HepG2 (cell line): ENCODE measurements around the gene FSIP1. TPM values are rescaled to one million over a fixed set of nuclear protein-coding genes. Genes with fewer than 3 reads are reported as not detected.

Experiments used
- ATAC-seq: fragments of 200-7000 bp; cut with Tn5 transposase; 3 replicates; pipeline ENCODE4 v1.9.1; 2020; ENCODE audit warnings: mild to moderate bottlenecking, moderate library complexity
- BruUV-seq: library from RNA; stranded (reverse); fragments of 400-500 nt; replicated peaks from 2 replicates; lab custom pipeline; 2021; lab: Mats Ljungman, UMichigan
- CTCF ChIA-PET: fragments of 300-600 bp; formaldehyde crosslinking; extraction: SDS; loops from one replicate; lab custom pipeline; 2021; ENCODE audit warnings: low total read pairs, inconsistent platforms, low intra/inter-chr PET ratio; lab: Yijun Ruan, JAX
- POLR2A ChIA-PET: fragments of 350-600 bp; sonication (Branson Sonifier 250); formaldehyde crosslinking; loops from one replicate; lab custom pipeline; 2020; ENCODE audit warnings: antibody characterized with exemption, inconsistent platforms; lab: Yijun Ruan, JAX
- DNase-seq: peaks from one replicate; pipeline ENCODE4 v3.0.0-alpha.2; 2015; ENCODE audit warnings: low spot score
- FAIRE-seq: peaks from 3 replicates; lab custom pipeline; 2011; peaks lifted over from hg19 to GRCh38; lab: Jason Lieb, UNC
- H2AFZ ChIP-seq: one replicate; pipeline ENCODE4 v1.6.1; 2011; ENCODE audit warnings: low read length, inconsistent platforms
- H3K27ac ChIP-seq: fragments of 300-600 bp; 3 replicates; pipeline ENCODE4 v1.8.0; 2011; ENCODE audit warnings: mixed run types, mild to moderate bottlenecking, mixed read lengths, low read length, inconsistent platforms; ENCODE audit not compliant: insufficient read depth; ENCODE audit errors: extremely low read length
- H3K27me3 ChIP-seq, 2 experiments: fragments of 200-600 bp in 1 of 2; 2 replicates in 1 of 2; 3 replicates in 1 of 2; pipeline versions ENCODE4 v1.6.0 to v1.8.0; 2011; ENCODE audit warnings: low read length in 2 of 2, mild to moderate bottlenecking in 2 of 2, moderate library complexity in 2 of 2, inconsistent platforms in 1 of 2; ENCODE audit not compliant: insufficient read depth in 2 of 2, control insufficient read depth in 1 of 2
- H3K36me3 ChIP-seq, 2 experiments: fragments of 200-600 bp in 1 of 2; replicated peaks in 1 of 2; 2 replicates in 1 of 2; 3 replicates in 1 of 2; pipeline versions ENCODE4 v1.5.1 to v1.8.0; 2011; ENCODE audit warnings: low read length in 2 of 2, inconsistent platforms in 1 of 2; ENCODE audit not compliant: insufficient read depth in 2 of 2, control insufficient read depth in 1 of 2
- H3K4me1 ChIP-seq: 2 replicates; pipeline ENCODE4 v1.5.1; 2012; ENCODE audit warnings: low read length, inconsistent platforms; ENCODE audit not compliant: insufficient read depth
- H3K4me2 ChIP-seq: 2 replicates; pipeline ENCODE4 v1.6.0; 2011; ENCODE audit warnings: low read depth, low read length, inconsistent platforms
- H3K4me3 ChIP-seq, 3 experiments: fragments of 200-600 bp in 1 of 3; sonication (generic), shearing (Covaris generic) in 1 of 3; replicated peaks in 1 of 3; 2 replicates each; pipeline ENCODE4 v1.5.1; 2011 to 2016; ENCODE audit warnings: low read length in 3 of 3, inconsistent platforms in 2 of 3, low read depth in 2 of 3, mild to moderate bottlenecking in 2 of 3, control low read depth in 1 of 3, mixed read lengths in 1 of 3; ENCODE audit not compliant: insufficient read depth in 1 of 3
- H3K79me2 ChIP-seq: one replicate; pipeline ENCODE4 v1.6.1; 2011; ENCODE audit warnings: low read length, inconsistent platforms; ENCODE audit not compliant: insufficient read depth
- H3K9ac ChIP-seq: 2 replicates; pipeline ENCODE4 v1.6.0; 2011; ENCODE audit warnings: mild to moderate bottlenecking, low read depth, low read length, inconsistent platforms; ENCODE audit not compliant: insufficient read depth
- H3K9me3 ChIP-seq: 2 replicates; pipeline ENCODE4 v1.5.1; 2012; ENCODE audit warnings: mild to moderate bottlenecking, low read length
- H4K20me1 ChIP-seq: 2 replicates; pipeline ENCODE4 v1.6.0; 2011; ENCODE audit warnings: inconsistent platforms, mild to moderate bottlenecking, low read length, moderate library complexity; ENCODE audit not compliant: insufficient read depth
- BORCS8-MEF2B ChIP-seq: sonication (generic); formaldehyde crosslinking; IDR thresholded peaks from 2 replicates; pipeline ENCODE4 v1.8.0; 2022; ENCODE audit warnings: mild to moderate bottlenecking, missing genetic modification reagents
- EED ChIP-seq: sonication (generic); formaldehyde crosslinking; IDR thresholded peaks from 2 replicates; pipeline ENCODE4 v1.5.0; 2020; ENCODE audit warnings: mild to moderate bottlenecking, missing genetic modification reagents
- ETV5 ChIP-seq: IDR thresholded peaks from 2 replicates; pipeline ENCODE4 v1.6.1; 2018; ENCODE audit warnings: missing biosample characterization, missing genetic modification reagents, inconsistent platforms, borderline replicate concordance
- HMG20B ChIP-seq: conservative IDR thresholded peaks from 2 replicates; pipeline ENCODE4 v1.6.1; 2016; ENCODE audit warnings: missing genetic modification reagents, missing compliant biosample characterization
- KDM5B ChIP-seq: sonication (generic); formaldehyde crosslinking; IDR thresholded peaks from 2 replicates; pipeline ENCODE4 v1.4.0; 2020; ENCODE audit warnings: missing genetic modification reagents, mild to moderate bottlenecking, borderline replicate concordance
- KLF15 ChIP-seq: sonication (generic); formaldehyde crosslinking; IDR thresholded peaks from 2 replicates; pipeline ENCODE4 v1.8.1; 2023; ENCODE audit warnings: borderline replicate concordance, mild to moderate bottlenecking, inconsistent platforms, missing genetic modification reagents, mixed read lengths
- NR2C2 ChIP-seq: sonication (generic); formaldehyde crosslinking; IDR thresholded peaks from 2 replicates; pipeline ENCODE4 v1.4.0; 2020; ENCODE audit warnings: missing genetic modification reagents, mild to moderate bottlenecking, moderate library complexity, borderline replicate concordance
- NR2F2 ChIP-seq: IDR thresholded peaks from 2 replicates; pipeline ENCODE4 v1.6.1; 2012; ENCODE audit warnings: low read depth, inconsistent platforms, borderline replicate concordance
- NR3C1 ChIP-seq: sonication (generic); formaldehyde crosslinking; IDR thresholded peaks from 2 replicates; pipeline ENCODE4 v1.4.0; 2020; ENCODE audit warnings: missing genetic modification reagents
- PHF8 ChIP-seq: sonication (generic); formaldehyde crosslinking; IDR thresholded peaks from 2 replicates; pipeline ENCODE4 v1.5.0; 2020; ENCODE audit warnings: missing genetic modification reagents
- POGZ ChIP-seq: sonication (generic); formaldehyde crosslinking; IDR thresholded peaks from 2 replicates; pipeline ENCODE4 v1.4.0; 2020; ENCODE audit warnings: mild to moderate bottlenecking, missing genetic modification reagents
- POLR2AphosphoS2 ChIP-seq: IDR thresholded peaks from 2 replicates; pipeline ENCODE4 v1.6.1; 2011; ENCODE audit warnings: low read depth, low read length, improper control_type of control experiment
- SMARCC2 ChIP-seq: fragments of 450-650 bp; IDR thresholded peaks from 2 replicates; pipeline ENCODE4 v1.6.1; 2017; ENCODE audit warnings: antibody characterized with exemption, mild to moderate bottlenecking
- ZBTB7A ChIP-seq: sonication (generic); formaldehyde crosslinking; IDR thresholded peaks from 2 replicates; pipeline ENCODE4 v1.8.0; 2022; ENCODE audit warnings: mild to moderate bottlenecking, missing genetic modification reagents
- ZFX ChIP-seq: sonication (generic); formaldehyde crosslinking; IDR thresholded peaks from 2 replicates; pipeline ENCODE4 v1.4.0; 2020; ENCODE audit warnings: mild to moderate bottlenecking, low read depth, missing genetic modification reagents, moderate library complexity
- ZNF136 ChIP-seq: sonication (generic); formaldehyde crosslinking; IDR thresholded peaks from 2 replicates; pipeline ENCODE4 v1.8.1; 2022; ENCODE audit warnings: low read depth, mild to moderate bottlenecking, moderate library complexity, missing genetic modification reagents
- ZNF138 ChIP-seq: sonication (generic); formaldehyde crosslinking; IDR thresholded peaks from 2 replicates; pipeline ENCODE4 v1.5.0; 2020; ENCODE audit warnings: mild to moderate bottlenecking, low read depth, missing genetic modification reagents
- ZNF292 ChIP-seq: sonication (generic); formaldehyde crosslinking; IDR thresholded peaks from 2 replicates; pipeline ENCODE4 v1.8.1; 2022; ENCODE audit warnings: mild to moderate bottlenecking, low read depth, missing genetic modification reagents, borderline replicate concordance
- ZNF354B ChIP-seq: sonication (generic); formaldehyde crosslinking; IDR thresholded peaks from 2 replicates; pipeline ENCODE4 v1.8.0; 2022; ENCODE audit warnings: mild to moderate bottlenecking, missing genetic modification reagents
- ZNF367 ChIP-seq: sonication (generic); formaldehyde crosslinking; IDR thresholded peaks from 2 replicates; pipeline ENCODE4 v1.4.0; 2020; ENCODE audit warnings: missing genetic modification reagents, borderline replicate concordance
- ZNF674 ChIP-seq: sonication (generic); formaldehyde crosslinking; IDR thresholded peaks from 2 replicates; pipeline ENCODE4 v1.5.0; 2020; ENCODE audit warnings: low read depth, mild to moderate bottlenecking, missing genetic modification reagents
- ZNF776 ChIP-seq: sonication (generic); formaldehyde crosslinking; IDR thresholded peaks from 2 replicates; pipeline ENCODE4 v1.4.0; 2020; ENCODE audit warnings: mild to moderate bottlenecking, missing genetic modification reagents
- WGBS: methylation state at CpG from one replicate; pipeline ENCODE4 v1.1.6; 2017; ENCODE audit warnings: low lambda C conversion rate; 5-methylcytosine and 5-hydroxymethylcytosine counted together
- in situ Hi-C: cut with HindIII; loops from 2 replicates; pipeline ENCODE4 v1.10.0; 2017; ENCODE audit warnings: low pct_unique_long_range_greater_than_20kb; ENCODE audit not compliant: extremely low pct_ligation_motif_present
- intact Hi-C: fragments of 100-400 bp; cut with micrococcal nuclease; formaldehyde crosslinking; loops from one replicate; pipeline ENCODE4 v1.10.0; 2022; ENCODE audit not compliant: unreplicated experiment
- polyA plus RNA-seq, 8 experiments: library from polyadenylated mRNA; depleted of rRNA in 3 of 8; stranded (reverse) in 7 of 8; unstranded in 1 of 8; fragments of >200 nt; fragmentation: Illumina TruSeq in 4 of 8; extraction: Trizol in 4 of 8; gene quantifications; 2 replicates each; pipeline versions ENCODE4 v1.2.1 to v1.2.3, GENCODE V29; 2011 to 2016; ENCODE audit warnings: low read depth in 4 of 8, missing spikeins in 1 of 8, mixed read lengths in 1 of 8; ENCODE audit not compliant: insufficient read depth in 1 of 8
- total RNA-seq, 5 experiments: library from RNA; depleted of rRNA; stranded (reverse); fragments of >200 nt; fragmentation: Illumina TruSeq; extraction: Trizol; gene quantifications; 2 replicates each; pipeline ENCODE4 v1.2.3, GENCODE V29; 2016; ENCODE audit warnings: low read depth in 1 of 5
- TF ChIP-seq, protein P1 (sequence below): IDR thresholded peaks from 2 replicates; pipeline ENCODE4 v1.6.1; 2016; ENCODE audit warnings: mild to moderate bottlenecking, missing biosample characterization, missing genetic modification reagents
- TF ChIP-seq, protein P2 (sequence below): IDR thresholded peaks from 2 replicates; pipeline ENCODE4 v1.6.1; 2016; ENCODE audit warnings: missing compliant biosample characterization, missing genetic modification reagents, borderline replicate concordance

FSIP1 gene
- total and polyA plus RNA-seq, 2 of the 13 experiments (the other 11 are each of a cell fraction or from before 2014, with no cell fraction given): 0.18 TPM; not detected in 1

DNA sequence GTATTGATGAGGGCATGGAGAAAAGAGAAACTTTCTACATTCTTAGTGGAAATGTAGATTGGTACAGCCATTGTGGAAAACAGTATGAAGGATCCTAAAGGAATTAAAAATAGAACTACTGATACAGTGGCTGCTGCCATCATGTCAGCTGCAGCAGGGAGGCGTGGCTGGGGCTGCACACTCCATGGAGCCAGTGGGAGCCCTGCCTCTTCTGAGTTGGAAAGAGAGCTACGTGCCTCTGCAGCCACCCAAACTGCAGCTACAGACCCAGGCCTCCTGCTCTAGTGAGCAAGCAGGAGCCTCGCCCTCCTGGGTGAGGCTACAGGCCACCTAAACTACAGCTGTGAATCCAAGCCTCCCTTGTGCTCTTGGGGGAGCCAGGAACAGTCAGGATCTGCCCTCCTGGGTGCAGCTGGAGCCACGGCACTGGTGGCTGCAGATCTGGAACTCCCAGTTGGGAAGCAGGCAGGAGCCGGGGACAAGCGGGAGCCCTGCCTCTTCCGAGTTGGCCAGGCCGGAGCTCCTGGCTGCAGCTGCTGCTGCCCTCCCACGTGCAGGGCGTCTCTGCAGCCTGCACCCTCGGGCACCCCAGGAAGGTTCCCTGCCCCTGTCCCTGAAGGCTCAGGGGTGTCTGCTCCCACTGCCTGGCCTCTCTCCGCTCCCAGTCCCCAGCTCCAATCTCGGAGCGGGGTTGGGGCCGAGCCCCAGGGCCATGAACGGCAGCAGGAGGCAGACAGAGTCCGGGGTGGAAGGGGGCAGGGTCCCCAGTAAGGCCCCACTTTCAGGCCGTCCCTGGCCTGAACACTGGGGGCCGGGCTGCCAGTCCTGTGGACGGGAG, 137.3 kb downstream of the FSIP1 start:
- intact Hi-C loops: no loop called here
- Histone ChIP-seq H3K9ac (peak overlapping the region; percentile 44), H3K36me3 (no peaks in the 10 kb centered on the region), H3K4me1 (peaks cover 31% of the 10 kb centered on the region), H4K20me1 (no peaks in the 10 kb centered on the region), H3K9me3 (no peaks in the 10 kb centered on the region), H3K27me3 (no peaks in the 10 kb centered on the region), H3K79me2 (no peaks in the 10 kb centered on the region), H3K4me3 (peak overlapping the region; percentile 40 to 61 (median 43)), H3K4me2 (peak overlapping the region; percentile 85), H3K27ac (no peak overlapping the region), H2AFZ (peak overlapping the region; percentile 37)
- no TSS peak for BruUV-seq
- peak; percentile 87 for ATAC-seq
- 11% methylated on average over 6 of the region's 20 CpGs for WGBS
- POLR2A ChIA-PET: no interaction called here
- DNase-seq: no peak
- in situ Hi-C loops: no loop called here
- no peak for FAIRE-seq
- CTCF ChIA-PET: no interaction called here
- TF ChIP-seq NR3C1 (CRISPR knock-in tag): no peak
- TF ChIP-seq BORCS8-MEF2B (CRISPR knock-in tag): peak; percentile 36
- TF ChIP-seq HMG20B (CRISPR knock-in tag): no peak
- TF ChIP-seq NR2F2: no peak
- no peak for TF ChIP-seq KLF15 (CRISPR knock-in tag)
- TF ChIP-seq SMARCC2: no peak
- TF ChIP-seq ZNF674: 0 out of 2 replicates have a peak, but pooled peaks have one; percentile 52
- TF ChIP-seq ZNF136 (CRISPR knock-in tag): no peak
- TF ChIP-seq ZNF138 (CRISPR knock-in tag): peak; percentile 22; the same call in 1 of the 2 replicates
- no peak for TF ChIP-seq NR2C2
- TF ChIP-seq, protein P1, sequence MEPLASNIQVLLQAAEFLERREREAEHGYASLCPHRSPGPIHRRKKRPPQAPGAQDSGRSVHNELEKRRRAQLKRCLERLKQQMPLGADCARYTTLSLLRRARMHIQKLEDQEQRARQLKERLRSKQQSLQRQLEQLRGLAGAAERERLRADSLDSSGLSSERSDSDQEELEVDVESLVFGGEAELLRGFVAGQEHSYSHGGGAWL (CRISPR knock-in tag): no peak
- TF ChIP-seq EED: no peak
- TF ChIP-seq ZFX (CRISPR knock-in tag): peak; percentile 71
- TF ChIP-seq ZNF367 (CRISPR knock-in tag): no peak
- TF ChIP-seq, protein P2, sequence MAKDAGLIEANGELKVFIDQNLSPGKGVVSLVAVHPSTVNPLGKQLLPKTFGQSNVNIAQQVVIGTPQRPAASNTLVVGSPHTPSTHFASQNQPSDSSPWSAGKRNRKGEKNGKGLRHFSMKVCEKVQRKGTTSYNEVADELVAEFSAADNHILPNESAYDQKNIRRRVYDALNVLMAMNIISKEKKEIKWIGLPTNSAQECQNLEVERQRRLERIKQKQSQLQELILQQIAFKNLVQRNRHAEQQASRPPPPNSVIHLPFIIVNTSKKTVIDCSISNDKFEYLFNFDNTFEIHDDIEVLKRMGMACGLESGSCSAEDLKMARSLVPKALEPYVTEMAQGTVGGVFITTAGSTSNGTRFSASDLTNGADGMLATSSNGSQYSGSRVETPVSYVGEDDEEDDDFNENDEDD (CRISPR knock-in tag): no peak
- TF ChIP-seq KDM5B (CRISPR knock-in tag): 0 out of 2 replicates have a peak, but pooled peaks have one; percentile 19
- no peak for TF ChIP-seq ETV5 (CRISPR knock-in tag)
- TF ChIP-seq ZNF292 (CRISPR knock-in tag): peak; percentile 81; the same call in 1 of the 2 replicates
- no peak for TF ChIP-seq ZBTB7A (CRISPR knock-in tag)
- TF ChIP-seq PHF8 (CRISPR knock-in tag): peak; percentile 32; the same call in 1 of the 2 replicates
- 0 out of 2 replicates have a peak, but pooled peaks have one; percentile 42 for TF ChIP-seq ZNF776 (CRISPR knock-in tag)
- no peak for TF ChIP-seq POLR2AphosphoS2
- no peak for TF ChIP-seq ZNF354B (CRISPR knock-in tag)
- TF ChIP-seq POGZ (CRISPR knock-in tag): 0 out of 2 replicates have a peak, but pooled peaks have one; percentile 40
